ENCODE measurements around the gene SLC35F4.

The SLC35F4 gene

GRCh38 chr14:57617510-57617909 is 248.4 kb downstream of the SLC35F4 start:
- DNase-seq (ENCODE audit: low read depth) = no peak

- DNase-seq (ENCODE audit: low read depth) = no peak
These were observed 252.9 kb downstream of the SLC35F4 start for GRCh38 chr14:57612946-57613345.

GRCh38 chr14:57611555-57612075 is 254.3 kb downstream of the SLC35F4 start:
- DNase-seq (ENCODE audit: low read depth) = no peak

- no peak for DNase-seq (ENCODE audit: low read depth)
These were observed 255.3 kb downstream of the SLC35F4 start for GRCh38 chr14:57610631-57611030.

- DNase-seq (ENCODE audit: low read depth) = no peak
These were observed 256.5 kb downstream of the SLC35F4 start for GRCh38 chr14:57609192-57610075.

- DNase-seq (ENCODE audit: low read depth) = no peak
These were observed 258.8 kb downstream of the SLC35F4 start for GRCh38 chr14:57607086-57607485.

- DNase-seq (ENCODE audit: low read depth) = no peak
These were observed 282.5 kb downstream of the SLC35F4 start for GRCh38 chr14:57583396-57583795.

- DNase-seq (ENCODE audit: low read depth) = no peak
These were observed 283.1 kb downstream of the SLC35F4 start for GRCh38 chr14:57582746-57583145.

- DNase-seq (ENCODE audit: low read depth) = no peak
These were observed 287.1 kb downstream of the SLC35F4 start for GRCh38 chr14:57578801-57579200.

GRCh38 chr14:57576498-57576897 is 289.4 kb downstream of the SLC35F4 start:
- DNase-seq (ENCODE audit: low read depth) = no peak

GRCh38 chr14:57575482-57575881 is 290.4 kb downstream of the SLC35F4 start:
- no peak for DNase-seq (ENCODE audit: low read depth)

- DNase-seq (ENCODE audit: low read depth) = peak; percentile 6
These were observed 291.1 kb downstream of the SLC35F4 start for GRCh38 chr14:57574617-57575288.

- DNase-seq (ENCODE audit: low read depth) = no peak
These were observed 292.7 kb downstream of the SLC35F4 start for GRCh38 chr14:57573173-57573572.

GRCh38 chr14:57568554-57568953 is 297.3 kb downstream of the SLC35F4 start:
- DNase-seq (ENCODE audit: low read depth) = no peak

- DNase-seq (ENCODE audit: low read depth) = no peak
These were observed 298.7 kb downstream of the SLC35F4 start for GRCh38 chr14:57567220-57567619.

- no peak for DNase-seq (ENCODE audit: low read depth)
These were observed 305.2 kb downstream of the SLC35F4 start for GRCh38 chr14:57560681-57561080.

- no peak for DNase-seq (ENCODE audit: low read depth)
These were observed 306.3 kb downstream of the SLC35F4 start for GRCh38 chr14:57559576-57559975.

GRCh38 chr14:57549765-57550420 is 316.0 kb downstream of the SLC35F4 start:
- no peak for DNase-seq (ENCODE audit: low read depth)

- DNase-seq (ENCODE audit: low read depth) = no peak
These were observed 316.8 kb downstream of the SLC35F4 start for GRCh38 chr14:57549016-57549564.

GRCh38 chr14:57547131-57547530 is 318.8 kb downstream of the SLC35F4 start:
- no peak for DNase-seq (ENCODE audit: low read depth)

- DNase-seq (ENCODE audit: low read depth) = peak; percentile 44
These were observed 332.7 kb downstream of the SLC35F4 start for GRCh38 chr14:57533214-57533613.

GRCh38 chr14:57530571-57530970 is 335.3 kb downstream of the SLC35F4 start:
- no peak for DNase-seq (ENCODE audit: low read depth)
